HG03064 (cell line): ENCODE results near the gene ROR1.

Experiments used
- ATAC-seq: cut with Tn5 transposase; IDR thresholded peaks from one replicate; pipeline ENCODE4 v1.9.1; 2021; ENCODE audit warnings: low read depth; ENCODE audit not compliant: unreplicated experiment

Gene ROR1

GRCh38 chr1:64114012-64114525 is 340.3 kb downstream of the ROR1 start:
- ATAC-seq: no peak

- ATAC-seq: no peak
These were observed 342.7 kb downstream of the ROR1 start for GRCh38 chr1:64116537-64116936.

GRCh38 chr1:64117492-64117891 is 343.7 kb downstream of the ROR1 start:
- ATAC-seq: no peak

DNA sequence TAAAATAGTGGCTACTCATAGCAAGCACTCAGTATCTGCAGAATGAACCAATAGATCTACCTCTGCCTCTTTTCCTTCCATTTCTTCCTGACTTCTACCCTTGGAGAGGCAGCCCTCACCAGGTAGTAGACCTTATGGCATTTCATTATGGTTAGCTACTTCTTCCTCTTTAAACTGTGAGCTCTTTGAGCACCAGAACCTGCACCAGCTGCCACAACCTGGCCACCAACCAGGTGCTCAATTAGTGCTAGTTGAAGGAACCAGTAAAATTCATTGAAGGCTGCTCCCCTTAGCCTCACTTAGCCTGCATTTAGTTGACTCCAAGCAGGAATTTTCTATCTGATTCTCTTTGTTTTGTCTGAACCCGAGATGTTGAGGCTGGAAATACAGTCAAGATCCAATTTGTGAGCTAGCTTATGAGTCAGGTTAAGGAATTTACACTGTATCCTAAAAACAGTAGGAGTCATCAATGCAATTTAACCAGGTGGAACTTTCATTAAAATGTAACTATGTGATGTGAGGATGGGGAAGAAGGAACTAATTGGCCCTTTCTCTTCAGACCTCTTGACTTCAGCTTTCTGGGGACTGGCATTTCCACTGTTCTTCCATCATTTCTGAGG is 348.1 kb downstream of the ROR1 start:
- no peak for ATAC-seq

- no peak for ATAC-seq
These were observed 348.8 kb downstream of the ROR1 start for GRCh38 chr1:64122588-64122987.

- ATAC-seq: no peak
These were observed 351.1 kb downstream of the ROR1 start for GRCh38 chr1:64124704-64125440.

DNA sequence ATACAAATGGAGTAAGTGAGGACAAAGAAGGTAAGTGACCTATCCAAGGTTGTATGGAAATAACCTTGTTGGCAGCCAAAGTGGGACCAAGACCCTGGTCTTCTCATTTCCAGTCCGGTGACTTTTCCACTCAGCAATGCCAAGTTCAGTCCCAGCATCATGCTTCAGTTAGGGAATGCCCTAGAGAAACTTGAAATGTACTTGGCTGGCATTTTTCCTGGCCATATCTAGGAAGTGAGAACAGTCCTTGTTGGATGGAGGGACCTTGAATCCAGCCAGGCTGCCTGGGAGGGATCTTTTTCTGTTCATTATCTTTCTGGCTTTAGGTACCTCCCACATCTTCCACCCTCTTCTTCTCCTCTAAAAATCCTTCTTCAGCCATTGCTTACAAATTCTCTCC is 352.8 kb downstream of the ROR1 start:
- no peak for ATAC-seq

GRCh38 chr1:64127297-64127696 is 353.5 kb downstream of the ROR1 start:
- no peak for ATAC-seq

DNA sequence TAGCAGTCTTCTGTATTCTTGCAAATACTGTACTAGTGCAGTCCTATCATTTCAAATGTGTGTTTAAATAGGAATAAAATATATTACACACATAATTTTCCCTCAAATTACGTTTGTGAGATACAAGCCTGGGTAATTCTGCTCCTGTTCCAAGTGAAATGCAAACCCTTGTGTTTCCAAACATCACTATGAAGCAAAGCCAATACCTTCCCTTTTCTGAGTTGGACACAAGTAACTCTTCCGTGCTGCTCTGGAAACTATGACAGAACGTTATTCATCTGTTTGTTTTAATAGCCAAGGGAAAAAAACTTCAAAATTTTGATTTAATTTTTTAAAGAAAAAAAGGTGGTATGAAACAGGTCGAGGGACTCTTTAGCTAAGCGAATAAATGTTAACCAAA is 355.9 kb downstream of the ROR1 start:
- ATAC-seq: no peak

DNA sequence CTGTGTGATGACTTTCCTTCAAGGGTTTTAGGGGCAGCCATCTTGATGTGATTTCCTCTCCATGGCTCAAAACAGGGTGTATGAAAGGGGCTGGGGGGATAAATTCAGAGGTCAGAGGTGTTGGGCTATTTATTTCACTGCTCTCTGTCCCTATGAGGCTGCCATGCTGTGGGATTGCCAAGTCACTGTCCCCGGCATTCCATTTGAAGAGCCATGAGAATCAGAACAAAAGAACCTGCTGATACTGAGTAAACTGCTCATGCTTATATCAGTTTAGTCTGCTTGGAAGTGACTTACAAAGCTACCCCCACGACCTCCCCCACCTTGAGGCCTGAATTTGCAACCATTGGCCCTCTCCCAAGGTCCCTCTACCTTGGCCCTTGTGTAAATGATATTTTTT is 357.3 kb downstream of the ROR1 start:
- ATAC-seq: no peak

- no peak for ATAC-seq
These were observed 359.2 kb downstream of the ROR1 start for GRCh38 chr1:64133036-64133435.

- no peak for ATAC-seq
These were observed 361.8 kb downstream of the ROR1 start for GRCh38 chr1:64135462-64136223.

DNA sequence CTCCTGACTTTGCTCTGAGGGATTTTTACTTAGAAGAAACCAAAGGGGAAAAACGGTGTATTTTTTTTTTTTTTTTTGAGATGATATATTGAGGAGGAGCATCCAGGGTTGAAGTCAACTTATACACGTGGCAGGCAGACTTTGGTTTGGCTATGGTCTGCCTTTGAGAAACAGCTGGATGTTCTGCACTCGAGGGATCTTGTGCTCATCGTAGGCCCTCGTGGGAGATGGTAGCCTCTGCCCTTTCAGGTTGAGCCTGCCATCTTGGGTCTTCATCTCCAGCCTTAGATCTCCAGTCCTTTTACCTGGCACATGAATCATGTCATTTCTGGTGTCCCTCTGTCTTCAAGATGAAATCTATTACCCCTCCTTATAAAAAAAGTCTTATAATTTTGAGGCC is 362.5 kb downstream of the ROR1 start:
- ATAC-seq: no peak

GRCh38 chr1:64136752-64137411 is 363.1 kb downstream of the ROR1 start:
- peak; percentile 77 for ATAC-seq

GRCh38 chr1:64137412-64137803 is 363.6 kb downstream of the ROR1 start:
- ATAC-seq: no peak

DNA sequence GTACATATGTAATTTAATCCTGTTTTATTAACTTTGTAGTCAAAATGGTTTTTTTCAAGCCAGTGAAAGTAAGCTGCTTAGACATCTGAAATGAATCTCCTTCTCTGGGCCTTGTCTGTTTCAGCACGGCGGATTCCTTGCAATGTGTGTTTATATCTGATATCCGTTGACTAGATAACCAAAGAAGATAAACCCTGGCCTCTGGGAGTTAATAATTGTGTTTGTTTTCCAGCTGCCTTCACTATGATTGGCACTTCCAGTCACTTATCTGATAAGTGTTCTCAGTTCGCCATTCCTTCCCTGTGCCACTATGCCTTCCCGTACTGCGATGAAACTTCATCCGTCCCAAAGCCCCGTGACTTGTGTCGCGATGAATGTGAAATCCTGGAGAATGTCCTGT is 366.1 kb downstream of the ROR1 start:
- ATAC-seq: no peak

DNA sequence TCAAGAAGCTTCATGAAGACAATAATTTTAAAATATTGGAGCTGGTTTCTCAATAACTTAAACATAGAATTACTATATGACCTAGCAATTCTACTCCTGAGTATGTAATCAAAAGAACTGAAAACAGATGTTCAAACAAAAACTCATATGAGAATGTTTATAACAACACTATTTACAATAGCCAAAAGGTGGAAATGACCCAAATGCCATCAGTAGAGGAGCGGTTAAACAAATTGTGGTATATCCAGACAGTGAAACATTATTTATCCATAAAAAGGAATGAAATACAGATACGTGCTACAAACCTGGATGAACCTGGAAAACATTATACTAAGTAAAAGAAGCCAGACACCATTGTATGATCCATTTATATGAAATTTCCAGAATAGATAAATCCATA is 366.8 kb downstream of the ROR1 start:
- ATAC-seq: no peak

GRCh38 chr1:64147045-64147724 is 373.4 kb downstream of the ROR1 start:
- no peak for ATAC-seq

- ATAC-seq: no peak
These were observed 373.9 kb downstream of the ROR1 start for GRCh38 chr1:64147759-64148158.

GRCh38 chr1:64150266-64150665 is 376.4 kb downstream of the ROR1 start:
- no peak for ATAC-seq
